Activated gamma-delta T cell treated with anti-CD3 and anti-CD28 coated beads, Interleukin-2, amount 50 U/mL, for 16 hours (primary cell): Measurements from ENCODE around the gene PHF12.
A peak's percentile ranks its signal among the peaks of the same experiment; 100 is the strongest.
"Not testable (repeated sequence)": the region's sequence is repeated elsewhere in the genome, so short reads cannot be mapped to it uniquely, and the experiment has no call there.

Experiments used
- DNase-seq: peaks from one replicate; pipeline ENCODE4 v3.0.0-alpha.2; 2020; ENCODE audit warnings: low read depth

The PHF12 gene

GRCh38 chr17:28901866-28902818, 49.2 kb downstream of the PHF12 start:
- peak; percentile 16 for DNase-seq

- no peak for DNase-seq
Observed at GRCh38 chr17:28900986-28901726, 50.2 kb downstream of the PHF12 start.

- no peak for DNase-seq
Observed at GRCh38 chr17:28899212-28899815, 52.0 kb downstream of the PHF12 start.

GRCh38 chr17:28898527-28898955, 52.8 kb downstream of the PHF12 start:
- no peak for DNase-seq

- peak; percentile 17 for DNase-seq
Observed at GRCh38 chr17:28897769-28898526, 53.4 kb downstream of the PHF12 start.

GRCh38 chr17:28896884-28897768, 54.2 kb downstream of the PHF12 start, which contains the start of gene FLOT2:
Gene FLOT2, minus strand, starts transcription at chr17:28897733. Its CDS starts 159 bp downstream, at chr17:28897574.
- peak; percentile 53 for DNase-seq

GRCh38 chr17:28896491-28896883, 54.8 kb downstream of the PHF12 start:
- DNase-seq, result no peak

GRCh38 chr17:28895794-28896447, 55.4 kb downstream of the PHF12 start:
- DNase-seq, result no peak

GRCh38 chr17:28893248-28894183, 57.8 kb downstream of the PHF12 start:
- DNase-seq, result not testable (repeated sequence)

- no peak for DNase-seq
Observed at GRCh38 chr17:28892024-28892423, 59.3 kb downstream of the PHF12 start.

GRCh38 chr17:28891201-28891600, 60.1 kb downstream of the PHF12 start:
- no peak for DNase-seq

- no peak for DNase-seq
Observed at GRCh38 chr17:28889996-28890395, 61.3 kb downstream of the PHF12 start.

GRCh38 chr17:28888832-28889231, 62.5 kb downstream of the PHF12 start:
- DNase-seq, result no peak

GRCh38 chr17:28887871-28888471, 63.3 kb downstream of the PHF12 start:
- DNase-seq, result no peak

GRCh38 chr17:28885951-28886350, 65.4 kb downstream of the PHF12 start:
- no peak for DNase-seq

- no peak for DNase-seq
Observed at GRCh38 chr17:28885363-28885762, 66.0 kb downstream of the PHF12 start.

- DNase-seq, result no peak
Observed at GRCh38 chr17:28883967-28884702, 67.2 kb downstream of the PHF12 start.
